SJCRH30 (cell line): Measurements from ENCODE around the gene SOS2. TPM values are rescaled to one million over a fixed set of nuclear protein-coding genes. Genes with fewer than 3 reads are reported as not detected.
"Not testable (repeated sequence)": the region's sequence is repeated elsewhere in the genome, so short reads cannot be mapped to it uniquely, and the experiment has no call there.

Source experiments
- DNase-seq, 2 experiments: peaks; one replicate each; pipeline ENCODE4 v3.0.0-alpha.2; 2015 to 2020
- H3K27ac ChIP-seq: fragments of 250-450 bp; sonication (Bioruptor Pico); 2 replicates; pipeline ENCODE4 v1.5.1; 2020; ENCODE audit warnings: mild to moderate bottlenecking, moderate library complexity
- H3K27me3 ChIP-seq: fragments of 250-450 bp; sonication (Bioruptor Pico); 2 replicates; pipeline ENCODE4 v1.5.1; 2020; ENCODE audit warnings: mild to moderate bottlenecking, moderate library complexity
- H3K36me3 ChIP-seq: fragments of 250-450 bp; sonication (Bioruptor Pico); 2 replicates; pipeline ENCODE4 v1.5.1; 2020; ENCODE audit warnings: mild to moderate bottlenecking, moderate library complexity
- H3K4me1 ChIP-seq: fragments of 250-450 bp; sonication (Bioruptor Pico); 2 replicates; pipeline ENCODE4 v1.5.1; 2020; ENCODE audit warnings: mild to moderate bottlenecking, moderate library complexity
- H3K4me3 ChIP-seq: fragments of 250-450 bp; sonication (Bioruptor Pico); 2 replicates; pipeline ENCODE4 v1.5.1; 2020; ENCODE audit warnings: mild to moderate bottlenecking, moderate library complexity
- H3K9me3 ChIP-seq: fragments of 250-450 bp; sonication (Bioruptor Pico); replicated peaks from 2 replicates; pipeline ENCODE4 v1.5.1; 2020; ENCODE audit warnings: mild to moderate bottlenecking, moderate library complexity
- total RNA-seq: library from RNA; depleted of rRNA; stranded (reverse); fragments of >200 nt; shearing (Covaris generic); gene quantifications from 2 replicates; pipeline ENCODE4 v1.2.3, GENCODE V29; 2014

SOS2 gene
- total RNA-seq, 1 experiment from 2014 or later: 30.7 TPM

GRCh38 chr14:50210074-50210473 lies 21.3 kb downstream of the SOS2 start:
- no peaks in the 10 kb centered on the region for H3K9me3 ChIP-seq
- no peaks in the 10 kb centered on the region for H3K4me1 ChIP-seq
- peaks cover 2% of the 10 kb centered on the region for H3K36me3 ChIP-seq
- no peak overlapping the region for H3K4me3 ChIP-seq
- no peak for DNase-seq
- no peak overlapping the region for H3K27ac ChIP-seq
- no peaks in the 10 kb centered on the region for H3K27me3 ChIP-seq

GRCh38 chr14:50198499-50198898 lies 32.9 kb downstream of the SOS2 start:
- no peak overlapping the region for H3K4me3 ChIP-seq
- DNase-seq: no peak
- no peaks in the 10 kb centered on the region for H3K4me1 ChIP-seq
- H3K27me3 ChIP-seq: no peaks in the 10 kb centered on the region
- no peak overlapping the region for H3K27ac ChIP-seq
- peaks cover 21% of the 10 kb centered on the region for H3K36me3 ChIP-seq
- H3K9me3 ChIP-seq: no peaks in the 10 kb centered on the region

DNA sequence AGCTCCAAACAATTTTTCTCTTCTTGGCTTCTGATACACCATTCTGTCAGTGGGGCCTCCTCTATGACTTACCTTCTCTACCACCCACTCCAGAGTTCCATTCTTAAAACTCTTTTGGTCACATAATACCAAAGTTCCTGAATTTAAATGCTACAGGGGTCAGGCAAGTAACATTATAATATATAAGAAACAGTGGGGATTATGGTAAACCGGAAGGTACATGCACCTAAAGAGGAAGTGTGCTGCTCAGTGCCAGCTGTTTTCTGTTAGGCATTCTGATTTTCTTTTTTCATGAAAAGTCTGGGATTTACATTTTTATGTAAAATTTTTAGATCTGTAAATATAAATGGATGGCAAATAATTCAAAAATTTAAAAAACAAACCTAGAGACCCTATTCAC lies 39.9 kb downstream of the SOS2 start:
- H3K9me3 ChIP-seq: no peaks in the 10 kb centered on the region
- no peak overlapping the region for H3K4me3 ChIP-seq
- no peak for DNase-seq
- H3K27ac ChIP-seq: no peak overlapping the region
- peaks cover 4% of the 10 kb centered on the region; the same call in 1 of the 2 replicates for H3K36me3 ChIP-seq
- peaks cover 7% of the 10 kb centered on the region for H3K4me1 ChIP-seq
- no peaks in the 10 kb centered on the region for H3K27me3 ChIP-seq

DNA sequence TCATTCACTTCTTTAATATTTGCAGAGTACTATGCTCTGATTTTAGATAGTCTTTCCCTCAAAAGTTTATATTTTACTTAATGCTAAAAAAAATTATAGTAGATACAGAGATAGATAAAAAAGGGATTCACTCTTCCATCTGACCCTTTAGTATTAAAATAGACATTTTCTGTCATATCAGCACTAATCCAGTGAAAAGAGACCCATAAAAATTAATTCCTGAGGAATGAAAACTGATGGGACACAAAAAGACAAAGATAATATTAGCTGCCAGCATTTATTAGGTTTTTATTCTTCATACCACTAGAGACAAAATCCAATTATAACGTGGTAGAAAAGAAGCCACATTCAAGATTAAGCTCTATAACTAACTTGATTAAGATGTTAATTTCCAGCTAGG lies 45.3 kb downstream of the SOS2 start:
- H3K27ac ChIP-seq: peak overlapping the region; percentile 64
- no peaks in the 10 kb centered on the region for H3K9me3 ChIP-seq
- peaks cover 8% of the 10 kb centered on the region for H3K36me3 ChIP-seq
- no peak for DNase-seq
- peaks cover 7% of the 10 kb centered on the region for H3K4me1 ChIP-seq
- no peak overlapping the region for H3K4me3 ChIP-seq
- H3K27me3 ChIP-seq: no peaks in the 10 kb centered on the region

DNA sequence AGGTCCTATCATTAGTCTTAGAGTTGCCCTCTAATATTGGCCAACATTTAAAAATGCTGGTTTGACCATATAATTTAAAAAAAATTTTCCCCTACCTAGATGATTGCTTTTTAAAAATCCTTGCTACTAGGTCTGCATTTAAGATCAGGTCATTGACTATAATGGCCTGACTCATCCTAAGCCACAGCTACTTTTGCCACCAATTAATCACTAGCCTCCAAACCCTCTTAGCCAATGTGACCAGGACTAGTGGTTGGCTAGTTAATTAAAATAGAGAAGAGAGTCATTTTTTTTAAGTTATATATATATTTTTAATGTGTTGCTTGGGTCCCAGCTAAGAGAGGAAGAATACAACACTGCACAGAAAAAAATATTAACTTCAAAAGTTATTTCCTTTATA lies 57.5 kb downstream of the SOS2 start:
- peaks cover 2% of the 10 kb centered on the region; the same call in 1 of the 2 replicates for H3K36me3 ChIP-seq
- H3K4me1 ChIP-seq: no peaks in the 10 kb centered on the region
- H3K27ac ChIP-seq: no peak overlapping the region
- no peak overlapping the region for H3K4me3 ChIP-seq
- H3K9me3 ChIP-seq: no peaks in the 10 kb centered on the region
- no peaks in the 10 kb centered on the region for H3K27me3 ChIP-seq
- no peak for DNase-seq

GRCh38 chr14:50171895-50172294 lies 59.5 kb downstream of the SOS2 start:
- Histone ChIP-seq H3K4me1 (no peaks in the 10 kb centered on the region), H3K27me3 (no peaks in the 10 kb centered on the region), H3K4me3 (no peak overlapping the region), H3K36me3 (no peaks in the 10 kb centered on the region; the same call in 1 of the 2 replicates), H3K27ac (no peak overlapping the region), H3K9me3 (no peaks in the 10 kb centered on the region)
- no peak for DNase-seq

DNA sequence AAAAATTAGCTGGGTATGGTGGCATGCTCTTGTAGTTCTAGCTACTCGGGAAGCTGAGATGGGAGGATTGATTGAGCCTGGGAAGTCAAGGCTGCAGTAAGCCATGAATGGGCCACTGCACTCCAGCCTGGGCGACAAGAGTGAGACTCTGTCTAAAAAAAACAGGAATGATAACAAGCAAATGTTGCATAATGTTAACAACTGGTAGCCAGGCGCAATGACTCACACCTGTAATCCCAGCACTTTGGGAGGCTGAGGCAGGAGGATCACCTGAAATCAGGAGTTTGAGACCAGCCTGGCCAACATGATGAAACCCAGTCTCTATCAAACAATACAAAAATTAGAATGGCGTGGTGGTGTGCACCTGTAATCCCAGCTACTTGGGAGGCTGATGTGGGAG lies 64.0 kb downstream of the SOS2 start:
- H3K9me3 ChIP-seq, H3K36me3 ChIP-seq, DNase-seq, H3K4me3 ChIP-seq, H3K4me1 ChIP-seq, H3K27ac ChIP-seq, H3K27me3 ChIP-seq: not testable (repeated sequence)

GRCh38 chr14:50156111-50156510 lies 75.3 kb downstream of the SOS2 start:
- H3K27ac ChIP-seq: no peak overlapping the region
- H3K4me1 ChIP-seq: no peaks in the 10 kb centered on the region
- no peaks in the 10 kb centered on the region for H3K27me3 ChIP-seq
- no peak overlapping the region for H3K4me3 ChIP-seq
- peaks cover 28% of the 10 kb centered on the region for H3K36me3 ChIP-seq
- no peaks in the 10 kb centered on the region for H3K9me3 ChIP-seq
- no peak for DNase-seq

DNA sequence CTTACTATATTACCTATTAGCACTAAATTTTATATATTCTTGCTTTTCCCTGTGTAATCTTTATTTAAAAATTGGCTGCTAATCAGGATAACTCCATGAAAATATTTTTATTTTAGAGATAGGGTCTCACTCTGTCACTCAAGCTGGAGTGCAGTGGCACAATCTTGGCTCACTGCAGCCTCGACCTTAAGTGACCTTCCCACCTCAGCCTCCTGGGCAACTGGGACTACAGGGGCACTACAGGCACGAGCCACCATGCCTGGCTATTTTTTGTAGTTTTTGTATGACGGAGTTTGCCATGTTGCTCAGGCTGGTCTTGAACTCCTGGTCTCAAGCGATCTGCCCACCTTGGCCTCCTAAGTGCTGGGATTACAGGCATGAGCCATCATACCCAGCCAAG lies 82.6 kb downstream of the SOS2 start:
- no peak overlapping the region for H3K4me3 ChIP-seq
- peaks cover 15% of the 10 kb centered on the region; the same call in 1 of the 2 replicates for H3K36me3 ChIP-seq
- H3K27ac ChIP-seq: no peak overlapping the region
- H3K27me3 ChIP-seq: no peaks in the 10 kb centered on the region
- DNase-seq: no peak
- H3K9me3 ChIP-seq: no peaks in the 10 kb centered on the region
- H3K4me1 ChIP-seq: no peaks in the 10 kb centered on the region

DNA sequence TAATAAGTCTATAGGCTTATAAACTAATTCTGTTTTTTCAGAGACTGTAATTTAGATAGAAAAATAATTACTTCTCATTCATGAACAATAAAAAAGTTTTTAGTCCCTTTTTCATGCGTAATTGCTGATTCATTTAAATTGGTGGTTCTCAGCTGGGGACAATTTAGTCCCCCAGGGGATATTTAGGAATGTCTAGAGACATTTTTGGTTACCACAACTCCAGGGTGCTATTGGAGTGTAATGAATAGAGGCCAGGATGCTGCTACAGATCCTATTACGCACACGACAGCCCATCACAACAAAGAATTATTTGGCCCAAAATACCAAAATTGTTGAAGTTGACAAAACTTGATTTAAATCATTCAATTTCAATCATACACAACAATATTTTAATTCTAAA lies 92.2 kb downstream of the SOS2 start:
- H3K9me3 ChIP-seq: no peaks in the 10 kb centered on the region
- no peaks in the 10 kb centered on the region; the same call in 1 of the 2 replicates for H3K4me1 ChIP-seq
- H3K27me3 ChIP-seq: no peaks in the 10 kb centered on the region
- H3K4me3 ChIP-seq: no peak overlapping the region
- peak; percentile 20 to 58 for DNase-seq
- H3K27ac ChIP-seq: no peak overlapping the region
- peaks cover 4% of the 10 kb centered on the region; the same call in 1 of the 2 replicates for H3K36me3 ChIP-seq

DNA sequence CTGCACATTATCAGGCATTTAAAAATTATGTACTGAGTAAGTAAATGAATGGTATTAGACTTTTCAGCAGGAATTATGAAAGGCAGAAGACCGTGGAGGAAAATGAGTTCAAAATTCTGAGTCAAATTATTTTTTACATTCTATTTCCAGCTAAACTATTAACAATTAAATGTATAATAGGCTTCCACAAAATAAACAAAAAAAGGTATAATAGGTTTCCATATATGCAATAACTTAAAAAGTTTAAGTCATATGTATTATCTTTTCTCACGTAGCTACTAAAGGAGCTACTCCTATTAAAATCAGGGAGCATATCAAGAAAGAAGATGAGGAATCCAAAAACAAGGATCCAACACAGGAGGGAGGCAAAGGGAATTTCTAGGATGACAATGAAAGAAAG lies 103.6 kb downstream of the SOS2 start:
- Histone ChIP-seq H3K4me3 (no peak overlapping the region), H3K27ac (no peak overlapping the region), H3K4me1 (no peaks in the 10 kb centered on the region), H3K27me3 (no peaks in the 10 kb centered on the region), H3K36me3 (peaks cover 16% of the 10 kb centered on the region; the same call in 1 of the 2 replicates), H3K9me3 (no peaks in the 10 kb centered on the region)
- no peak for DNase-seq

- H3K27me3 ChIP-seq: no peaks in the 10 kb centered on the region
- no peaks in the 10 kb centered on the region for H3K9me3 ChIP-seq
- no peak for DNase-seq
- H3K4me3 ChIP-seq: no peak overlapping the region
- 0 out of 2 replicates have a peak, but pooled peaks cover 3% of the 10 kb centered on the region for H3K36me3 ChIP-seq
- no peak overlapping the region for H3K27ac ChIP-seq
- no peaks in the 10 kb centered on the region for H3K4me1 ChIP-seq
Measured at GRCh38 chr14:50123062-50123461, 108.3 kb downstream of the SOS2 start.

DNA sequence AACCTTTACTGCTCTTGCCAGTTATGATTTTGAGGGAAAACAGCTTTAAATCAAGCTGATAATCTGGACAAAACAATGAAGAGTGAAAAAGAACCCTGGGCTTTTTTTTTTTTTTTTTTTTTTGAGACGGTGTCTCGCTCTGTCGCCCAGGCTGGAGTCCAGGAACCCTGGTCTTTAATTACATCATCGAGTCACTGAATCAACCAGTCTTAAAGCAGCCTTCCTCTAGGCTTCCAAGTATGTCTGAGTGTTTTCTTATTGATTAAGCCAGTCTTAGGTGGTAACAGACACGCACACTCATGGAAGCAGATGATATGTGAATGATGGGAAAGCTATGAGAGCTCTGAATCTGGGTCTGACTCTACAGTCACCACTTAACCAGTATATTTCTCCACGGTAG lies 109.1 kb downstream of the SOS2 start:
- Histone ChIP-seq H3K27ac (no peak overlapping the region), H3K4me1 (no peaks in the 10 kb centered on the region), H3K36me3 (0 out of 2 replicates have a peak, but pooled peaks cover 3% of the 10 kb centered on the region), H3K9me3 (no peaks in the 10 kb centered on the region), H3K4me3 (no peak overlapping the region), H3K27me3 (no peaks in the 10 kb centered on the region)
- no peak for DNase-seq

DNA sequence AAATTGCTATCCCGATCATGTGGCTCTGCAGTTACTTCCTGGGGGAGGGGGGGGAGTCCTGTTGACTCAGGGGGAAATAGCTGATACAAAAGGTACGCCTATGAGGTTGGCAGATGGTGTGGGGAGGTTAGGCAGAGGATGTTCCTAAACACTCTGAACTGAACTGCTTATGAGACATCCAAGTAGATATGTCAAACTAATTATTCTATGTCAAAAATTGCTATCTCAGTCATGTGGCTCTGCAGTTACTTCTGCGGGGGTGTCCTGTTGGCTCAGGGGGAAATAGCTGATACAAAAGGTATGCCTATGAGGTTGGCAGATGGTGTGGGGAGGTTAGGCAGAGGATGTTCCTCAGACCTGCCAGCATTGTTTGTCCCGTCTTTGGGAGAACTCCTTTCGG lies 109.9 kb downstream of the SOS2 start:
- no peak for DNase-seq
- Histone ChIP-seq H3K36me3 (0 out of 2 replicates have a peak, but pooled peaks cover 3% of the 10 kb centered on the region), H3K4me1 (no peaks in the 10 kb centered on the region)

GRCh38 chr14:50117456-50117855 lies 113.9 kb downstream of the SOS2 start:
- Histone ChIP-seq H3K27ac (no peak overlapping the region), H3K27me3 (no peaks in the 10 kb centered on the region), H3K4me3 (no peak overlapping the region), H3K36me3 (peaks cover 18% of the 10 kb centered on the region), H3K9me3 (no peaks in the 10 kb centered on the region), H3K4me1 (no peaks in the 10 kb centered on the region)
- no peak for DNase-seq

More for the DNA sequence above, 109.9 kb downstream of the SOS2 start:
- no peak overlapping the region for H3K27ac ChIP-seq
- no peak overlapping the region for H3K4me3 ChIP-seq
- H3K9me3 ChIP-seq: no peaks in the 10 kb centered on the region
- H3K27me3 ChIP-seq: no peaks in the 10 kb centered on the region

- Histone ChIP-seq H3K36me3 (peaks cover 18% of the 10 kb centered on the region), H3K9me3 (no peaks in the 10 kb centered on the region), H3K27me3 (no peaks in the 10 kb centered on the region), H3K4me1 (no peaks in the 10 kb centered on the region), H3K27ac (peak overlapping the region; percentile 55), H3K4me3 (peak overlapping the region; percentile 67)
- DNase-seq: no peak
Measured at GRCh38 chr14:50116966-50117365, 114.4 kb downstream of the SOS2 start.
